ENCODE results near the gene LNPEP. TPM values are rescaled to one million over a fixed set of nuclear protein-coding genes. Genes with fewer than 3 reads are reported as not detected.

LNPEP gene
- total and polyA plus RNA-seq, 4 donors: 1.9 to 19.7 (median 9.5) TPM

- Histone ChIP-seq H3K27ac (ENCODE audit: low read depth in 1 of 2, low read length in 2 of 2) (no peak overlapping the region), H3K36me3 (ENCODE audit: control insufficient read depth in 4 of 4, insufficient read depth in 3 of 4, low read depth in 1 of 4, low read length in 3 of 4) (peaks cover 2 to 29% (median 19%) of the 10 kb centered on the region in 4 donors), H3K4me1 (ENCODE audit: control insufficient read depth in 4 of 4, insufficient read depth in 4 of 4, low read length in 3 of 4) (no peaks in the 10 kb centered on the region), H3K4me3 (ENCODE audit: low read depth in 1 of 3, low read length in 3 of 3) (no peak overlapping the region), H3K27me3 (ENCODE audit: control insufficient read depth in 4 of 4, insufficient read depth in 4 of 4, low read length in 3 of 4) (no peaks in the 10 kb centered on the region), H3K9ac (ENCODE audit: low read depth in 1 of 2, low read length in 2 of 2) (no peak overlapping the region), H3K9me3 (ENCODE audit: control insufficient read depth in 4 of 4, low read length in 3 of 4) (no peaks in the 10 kb centered on the region)
- no peak for DNase-seq (ENCODE audit: low spot score)
- TF ChIP-seq TAF1 (conservative IDR thresholded peaks at IDR 0.05) (no peak), EGR1 (IDR thresholded peaks at IDR 0.05; ENCODE audit: low read depth in 2 of 2) (no peak), NR2F2 (IDR thresholded peaks at IDR 0.05) (no peak)
- 81% methylated on average over 3 of the region's 3 CpGs for WGBS
Measured at GRCh38 chr5:96902876-96903275, 33.0 kb upstream of the LNPEP start.

GRCh38 chr5:96903300-96903699 is 32.6 kb upstream of the LNPEP start:
- Histone ChIP-seq H3K27me3 (ENCODE audit: control insufficient read depth in 4 of 4, insufficient read depth in 4 of 4, low read length in 3 of 4) (no peaks in the 10 kb centered on the region), H3K4me3 (ENCODE audit: low read depth in 1 of 3, low read length in 3 of 3) (no peak overlapping the region), H3K4me1 (ENCODE audit: control insufficient read depth in 4 of 4, insufficient read depth in 4 of 4, low read length in 3 of 4) (no peaks in the 10 kb centered on the region), H3K9ac (ENCODE audit: low read depth in 1 of 2, low read length in 2 of 2) (no peak overlapping the region), H3K27ac (ENCODE audit: low read depth in 1 of 2, low read length in 2 of 2) (no peak overlapping the region), H3K36me3 (ENCODE audit: control insufficient read depth in 4 of 4, insufficient read depth in 3 of 4, low read depth in 1 of 4, low read length in 3 of 4) (peaks cover 2 to 28% (median 19%) of the 10 kb centered on the region in 4 donors), H3K9me3 (ENCODE audit: control insufficient read depth in 4 of 4, low read length in 3 of 4) (no peaks in the 10 kb centered on the region)
- TF ChIP-seq SP1 (IDR thresholded peaks at IDR 0.05) (no peak), HNF4A (conservative IDR thresholded peaks at IDR 0.05) (no peak)
- no peak for DNase-seq (ENCODE audit: low spot score)
- 98% methylated on average over 2 of the region's 2 CpGs for WGBS

- no peak for DNase-seq (ENCODE audit: low spot score)
- Histone ChIP-seq H3K27ac (ENCODE audit: low read depth in 1 of 2, low read length in 2 of 2) (no peak overlapping the region), H3K36me3 (ENCODE audit: control insufficient read depth in 4 of 4, insufficient read depth in 3 of 4, low read depth in 1 of 4, low read length in 3 of 4) (peaks cover 2 to 26% (median 16%) of the 10 kb centered on the region in 4 donors), H3K9ac (ENCODE audit: low read depth in 1 of 2, low read length in 2 of 2) (no peak overlapping the region), H3K9me3 (ENCODE audit: control insufficient read depth in 4 of 4, low read length in 3 of 4) (no peaks in the 10 kb centered on the region), H3K4me1 (ENCODE audit: control insufficient read depth in 4 of 4, insufficient read depth in 4 of 4, low read length in 3 of 4) (peaks cover 0 to 6% (median 2%) of the 10 kb centered on the region in 4 donors), H3K4me3 (ENCODE audit: low read depth in 1 of 3, low read length in 3 of 3) (no peak overlapping the region), H3K27me3 (ENCODE audit: control insufficient read depth in 4 of 4, insufficient read depth in 4 of 4, low read length in 3 of 4) (no peaks in the 10 kb centered on the region)
- WGBS: 71% methylated on average over 3 of the region's 3 CpGs
- TF ChIP-seq ATF3 (IDR thresholded peaks at IDR 0.05) (no peak), HNF4G (IDR thresholded peaks at IDR 0.05) (no peak), ZBTB33 (IDR thresholded peaks at IDR 0.05) (no peak), RAD21 (IDR thresholded peaks at IDR 0.05) (no peak), GABPA (IDR thresholded peaks at IDR 0.05 in 1 of 2, conservative IDR thresholded peaks at IDR 0.05 in 1 of 2) (no peak), NR2F2 (IDR thresholded peaks at IDR 0.05) (no peak), REST (IDR thresholded peaks at IDR 0.05) (no peak), SP1 (IDR thresholded peaks at IDR 0.05) (no peak), FOXA1 (IDR thresholded peaks at IDR 0.05) (no peak), FOXA2 (IDR thresholded peaks at IDR 0.05) (no peak), EGR1 (IDR thresholded peaks at IDR 0.05; ENCODE audit: low read depth in 2 of 2) (no peak), HNF4A (conservative IDR thresholded peaks at IDR 0.05) (no peak), RXRA (IDR thresholded peaks at IDR 0.05) (no peak)
Measured at GRCh38 chr5:96904054-96904931, 31.6 kb upstream of the LNPEP start.

Measured in liver (tissue), 9 donors.